Mammary epithelial cell (primary cell): ENCODE measurements around the gene TPSD1.

Source experiments
- EZH2 ChIP-seq: IDR thresholded peaks from 2 replicates; pipeline ENCODE4 v1.6.1; 2012; ENCODE audit warnings: low read length, inconsistent platforms, borderline replicate concordance
- TF ChIP-seq, protein P1 (sequence below), 2 donors: IDR thresholded peaks in 1 of 2; conservative IDR thresholded peaks in 1 of 2; 2 replicates each; pipeline ENCODE4 v1.5.1; 2011 to 2012; ENCODE audit warnings: inconsistent platforms in 2 of 2, low read length in 2 of 2, mild to moderate bottlenecking in 2 of 2, control low read depth in 1 of 2, low read depth in 1 of 2; ENCODE audit not compliant: insufficient read depth in 1 of 2; ENCODE audit errors: extremely low read depth in 1 of 2

DNA sequence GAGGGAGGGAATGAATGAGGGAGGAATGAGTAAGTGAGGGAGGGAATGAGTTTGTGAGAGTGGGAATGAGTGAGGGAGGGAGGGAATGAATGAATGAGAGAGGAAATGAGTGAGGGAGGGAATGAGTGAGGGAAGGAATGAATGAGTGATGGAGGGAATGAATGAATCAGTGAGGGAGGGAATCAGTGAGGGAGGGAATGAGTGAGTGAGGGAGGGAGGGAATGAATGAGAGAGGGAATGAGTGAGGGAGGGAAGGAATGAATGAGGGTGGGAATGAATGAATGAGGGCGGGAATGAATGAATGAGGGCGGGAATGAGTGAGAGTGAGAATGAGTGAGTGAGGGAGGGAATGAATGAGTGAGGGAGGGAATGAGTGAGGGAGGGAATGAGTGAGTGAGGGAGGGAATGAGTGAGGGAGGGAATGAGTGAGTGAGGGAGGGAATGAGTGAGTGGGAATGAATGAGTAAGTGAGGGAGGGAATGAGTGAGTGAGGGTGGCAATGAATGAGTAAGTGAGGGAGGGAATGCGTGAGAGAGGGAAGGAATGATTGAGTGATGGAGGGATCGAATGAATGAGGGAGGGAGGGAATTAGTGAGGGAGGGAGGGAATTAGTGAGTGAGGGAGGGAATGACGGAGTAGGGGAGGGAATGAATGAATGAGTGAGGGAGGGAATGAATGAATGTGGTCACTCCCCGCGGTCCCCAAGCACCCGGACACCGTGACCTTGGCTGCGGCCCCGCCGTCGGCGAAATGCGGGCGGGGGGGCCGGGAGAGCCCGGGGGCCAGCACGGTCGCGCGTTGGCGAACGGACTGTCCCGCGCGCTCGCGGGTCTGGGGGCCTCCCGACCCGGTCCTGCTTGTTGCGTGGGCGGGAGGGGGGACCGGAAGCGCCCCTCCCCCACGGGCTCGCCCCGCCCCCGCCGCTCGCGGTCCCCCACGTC lies 52.4 kb downstream of the TPSD1 start:
- TF ChIP-seq, protein P1, sequence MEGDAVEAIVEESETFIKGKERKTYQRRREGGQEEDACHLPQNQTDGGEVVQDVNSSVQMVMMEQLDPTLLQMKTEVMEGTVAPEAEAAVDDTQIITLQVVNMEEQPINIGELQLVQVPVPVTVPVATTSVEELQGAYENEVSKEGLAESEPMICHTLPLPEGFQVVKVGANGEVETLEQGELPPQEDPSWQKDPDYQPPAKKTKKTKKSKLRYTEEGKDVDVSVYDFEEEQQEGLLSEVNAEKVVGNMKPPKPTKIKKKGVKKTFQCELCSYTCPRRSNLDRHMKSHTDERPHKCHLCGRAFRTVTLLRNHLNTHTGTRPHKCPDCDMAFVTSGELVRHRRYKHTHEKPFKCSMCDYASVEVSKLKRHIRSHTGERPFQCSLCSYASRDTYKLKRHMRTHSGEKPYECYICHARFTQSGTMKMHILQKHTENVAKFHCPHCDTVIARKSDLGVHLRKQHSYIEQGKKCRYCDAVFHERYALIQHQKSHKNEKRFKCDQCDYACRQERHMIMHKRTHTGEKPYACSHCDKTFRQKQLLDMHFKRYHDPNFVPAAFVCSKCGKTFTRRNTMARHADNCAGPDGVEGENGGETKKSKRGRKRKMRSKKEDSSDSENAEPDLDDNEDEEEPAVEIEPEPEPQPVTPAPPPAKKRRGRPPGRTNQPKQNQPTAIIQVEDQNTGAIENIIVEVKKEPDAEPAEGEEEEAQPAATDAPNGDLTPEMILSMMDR (conservative IDR thresholded peaks at IDR 0.05 in 1 of 2, IDR thresholded peaks at IDR 0.05 in 1 of 2; ENCODE audit: extremely low read depth in 1 of 2, insufficient read depth in 1 of 2, low read depth in 1 of 2, low read length in 2 of 2): no peak
- TF ChIP-seq EZH2: no peak
